Occipital lobe (tissue), 2 donors: ENCODE data around the gene DMD. TPM values are rescaled to one million over a fixed set of nuclear protein-coding genes. Genes with fewer than 3 reads are reported as not detected.
"Not testable (repeated sequence)": the region's sequence is repeated elsewhere in the genome, so short reads cannot be mapped to it uniquely, and the experiment has no call there.

Source experiments
- DNase-seq: peaks from one replicate; lab custom pipeline; 2025; lab: John Stamatoyannopoulos, UW
- total RNA-seq: library from RNA; depleted of rRNA; stranded (reverse); fragments of >200 nt; gene quantifications from one replicate; pipeline ENCODE4 v1.2.3, GENCODE V29; 2014

Gene DMD
- total RNA-seq, 1 donor from 2014 or later, result 78.5 TPM

DNA sequence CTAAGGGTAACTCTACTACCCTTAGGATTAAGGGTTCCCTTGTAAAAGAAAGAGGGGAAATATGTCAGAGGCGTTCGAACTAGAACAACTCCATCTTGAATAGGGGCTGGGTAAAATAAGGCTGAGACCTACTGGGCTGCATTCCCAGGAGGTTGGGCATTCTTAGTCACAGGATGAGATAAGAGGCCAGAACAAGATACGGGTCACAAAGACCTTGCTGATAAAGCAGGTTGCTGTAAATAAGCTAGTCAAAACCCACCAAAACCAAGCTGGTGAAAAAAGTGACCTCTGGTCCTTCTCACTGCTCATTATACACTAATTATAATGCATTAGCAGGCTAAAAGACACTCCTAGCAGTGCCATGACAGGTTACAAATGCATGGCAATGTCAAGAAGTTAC lies 922.0 kb downstream of the DMD start:
- no peak for DNase-seq

DNA sequence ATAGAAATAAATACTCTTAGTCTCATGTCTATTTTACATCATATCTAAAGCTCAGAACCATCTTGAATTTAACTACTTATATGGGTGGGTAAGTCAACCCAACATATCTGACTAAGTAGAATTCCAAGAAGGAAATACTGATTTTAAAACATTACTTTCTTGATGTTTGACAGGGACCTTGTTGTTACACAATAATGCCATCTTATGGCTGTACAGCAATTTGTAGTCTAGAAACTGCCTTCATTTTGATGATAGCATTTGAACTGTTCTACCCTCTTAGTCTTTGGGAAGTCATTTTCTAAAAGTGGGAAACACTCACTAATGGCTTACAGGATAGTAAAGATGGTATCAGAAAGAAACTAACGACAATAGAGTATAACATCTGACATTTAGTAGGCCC lies 929.5 kb downstream of the DMD start:
- DNase-seq, result no peak

DNA sequence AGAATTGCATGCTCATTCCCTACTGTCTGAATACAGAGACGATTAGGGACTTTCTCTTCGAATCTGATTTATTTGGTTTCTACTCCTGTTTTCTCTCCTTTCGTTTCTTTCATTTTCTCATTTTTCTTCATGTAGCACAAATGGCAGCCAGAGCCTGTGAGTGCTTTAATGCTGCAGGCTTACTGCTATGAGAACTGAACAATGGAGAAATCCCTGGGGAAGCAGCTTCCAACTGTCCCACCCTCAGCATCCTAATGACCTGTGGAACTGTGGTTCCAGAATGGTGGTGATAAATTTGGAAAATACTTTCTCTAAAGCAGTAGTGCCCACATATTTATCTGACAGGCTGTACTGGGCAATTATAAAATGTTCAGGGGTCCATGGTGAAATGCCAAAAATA lies 930.4 kb downstream of the DMD start:
- DNase-seq, result no peak

GRCh38 chrX:32280489-32280888 lies 930.9 kb downstream of the DMD start:
- DNase-seq, result no peak

DNA sequence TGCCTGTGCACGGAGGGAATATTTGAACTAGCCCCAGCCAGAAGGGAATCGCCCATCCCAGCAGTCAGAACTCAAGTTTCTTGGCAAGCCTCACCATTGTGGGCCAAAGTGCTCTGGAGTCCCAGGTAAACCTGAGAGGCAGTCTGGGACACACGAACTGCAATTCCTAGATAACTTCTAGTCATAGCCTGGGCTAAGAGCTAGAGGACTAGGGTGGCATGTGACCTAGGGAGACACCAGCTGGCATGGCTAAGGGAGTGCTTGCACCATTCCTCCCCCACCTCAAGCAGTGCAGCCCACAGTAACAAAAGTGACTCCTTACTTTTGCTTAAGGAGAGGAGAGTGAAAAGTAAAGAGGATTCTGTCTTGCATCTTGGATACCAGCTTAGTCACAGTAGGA lies 935.2 kb downstream of the DMD start:
- DNase-seq, result no peak

GRCh38 chrX:32269866-32270265 lies 941.5 kb downstream of the DMD start:
- no peak for DNase-seq

DNA sequence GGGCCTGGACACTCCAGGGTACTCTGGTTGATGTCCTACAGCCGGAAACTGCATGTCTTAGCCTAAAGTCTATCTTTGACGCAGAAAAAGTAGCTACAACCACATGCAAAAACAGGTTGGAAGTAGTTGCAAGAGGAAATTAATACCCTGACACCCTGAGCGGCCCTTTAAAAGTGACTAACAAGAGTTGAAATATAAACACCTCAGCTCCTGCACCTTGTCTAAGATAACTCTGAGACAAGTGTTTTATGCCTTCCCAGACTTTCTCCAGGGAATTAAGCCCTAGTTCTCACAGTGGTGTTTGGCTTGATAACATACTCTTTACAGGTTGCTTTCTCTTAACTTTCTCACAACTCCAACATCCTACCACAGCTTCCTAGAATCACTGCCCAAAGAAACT lies 943.1 kb downstream of the DMD start:
- no peak for DNase-seq

DNA sequence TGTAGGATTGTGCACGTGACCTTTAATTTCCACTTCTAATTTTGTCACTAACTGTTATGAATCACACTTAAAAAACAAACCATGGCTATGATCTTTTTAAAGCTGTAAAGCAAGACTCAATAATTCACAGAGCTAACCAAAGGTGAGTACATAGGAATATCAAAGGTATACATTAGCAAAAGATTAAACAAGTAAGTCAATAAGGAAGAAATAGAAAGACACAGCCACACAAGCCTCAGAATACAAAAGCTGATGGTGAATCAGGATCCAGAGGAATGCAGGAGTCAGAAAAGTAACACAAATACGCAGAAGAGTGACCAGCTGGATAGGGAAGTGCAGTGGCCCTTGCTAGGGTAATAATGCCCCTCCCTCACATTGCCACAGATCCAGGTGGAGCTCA lies 943.6 kb downstream of the DMD start:
- DNase-seq, result no peak

GRCh38 chrX:32246675-32247074 lies 964.7 kb downstream of the DMD start:
- DNase-seq, result not testable (repeated sequence)

DNA sequence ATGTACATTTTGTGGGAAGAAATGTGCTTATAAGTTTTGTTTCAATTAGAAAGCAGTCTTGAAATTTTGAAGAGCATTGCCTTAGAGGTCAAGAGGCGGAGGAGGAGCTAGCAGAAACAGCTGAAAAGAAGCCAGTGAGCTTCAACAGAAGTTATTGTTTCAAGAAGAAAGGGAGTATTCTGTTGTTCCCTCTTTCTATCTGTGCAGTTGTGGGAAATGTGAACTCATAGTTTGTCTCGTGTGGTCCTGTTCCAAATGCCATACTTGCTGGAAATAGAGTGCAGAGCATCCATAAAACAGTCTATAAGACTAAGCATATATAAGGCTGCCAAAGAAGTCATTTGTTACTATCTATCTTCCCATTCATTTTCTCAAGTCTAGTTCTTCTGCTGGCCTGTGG lies 1015.7 kb downstream of the DMD start:
- DNase-seq, result no peak

GRCh38 chrX:32191316-32191715 lies 1020.0 kb downstream of the DMD start:
- no peak for DNase-seq

DNA sequence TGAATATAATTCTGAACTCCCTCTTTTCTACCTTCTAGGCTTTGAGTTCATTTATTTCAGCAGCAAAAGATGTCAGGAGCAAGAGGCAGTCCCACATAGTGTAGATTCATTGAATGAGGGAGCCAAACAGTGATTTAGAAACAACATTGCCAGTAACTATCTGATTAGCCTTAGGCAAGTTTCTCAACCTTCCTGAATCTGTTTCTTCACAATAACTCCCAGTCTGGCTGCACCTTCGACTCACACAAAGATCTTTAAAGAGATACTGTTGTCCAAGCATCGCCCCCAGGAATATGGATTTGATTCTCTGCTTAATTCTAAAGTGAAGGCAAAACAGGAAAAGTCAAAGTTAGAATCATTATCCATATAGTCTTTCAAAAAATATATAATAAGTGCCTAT lies 1026.2 kb downstream of the DMD start:
- DNase-seq, result no peak

GRCh38 chrX:32183066-32183465 lies 1028.3 kb downstream of the DMD start:
- no peak for DNase-seq

GRCh38 chrX:32176510-32176909 lies 1034.8 kb downstream of the DMD start:
- DNase-seq, result no peak

- no peak for DNase-seq
Observed at GRCh38 chrX:32170481-32170880, 1040.9 kb downstream of the DMD start.

DNA sequence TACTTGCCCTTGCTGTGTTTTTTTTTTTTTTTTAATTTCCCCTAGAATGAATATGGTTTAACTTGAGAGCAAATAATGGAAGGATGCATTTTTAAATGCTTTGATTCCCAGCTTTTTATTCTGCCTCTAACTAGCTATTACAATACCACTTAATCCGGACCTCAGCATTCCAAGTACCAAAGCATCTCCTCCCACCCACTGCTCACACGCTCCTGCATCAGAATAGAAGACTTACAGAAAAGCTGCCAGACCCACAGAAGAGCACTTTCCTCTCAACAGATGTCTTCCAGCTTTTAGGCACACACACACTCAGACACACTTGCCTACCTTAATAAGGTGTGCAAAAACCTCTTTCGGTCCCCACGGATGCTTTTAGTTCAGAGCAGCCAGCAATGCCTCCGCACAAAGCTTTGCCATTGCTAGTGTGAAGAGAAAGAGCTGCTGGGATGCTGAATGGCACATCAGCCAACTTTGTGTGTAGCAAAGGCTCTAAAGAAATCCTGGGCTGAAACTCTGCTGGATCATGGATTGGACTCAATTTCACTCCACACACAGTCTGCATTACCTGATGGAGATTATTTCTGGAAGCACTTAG lies 1056.2 kb downstream of the DMD start:
- peak; percentile 13 for DNase-seq

DNA sequence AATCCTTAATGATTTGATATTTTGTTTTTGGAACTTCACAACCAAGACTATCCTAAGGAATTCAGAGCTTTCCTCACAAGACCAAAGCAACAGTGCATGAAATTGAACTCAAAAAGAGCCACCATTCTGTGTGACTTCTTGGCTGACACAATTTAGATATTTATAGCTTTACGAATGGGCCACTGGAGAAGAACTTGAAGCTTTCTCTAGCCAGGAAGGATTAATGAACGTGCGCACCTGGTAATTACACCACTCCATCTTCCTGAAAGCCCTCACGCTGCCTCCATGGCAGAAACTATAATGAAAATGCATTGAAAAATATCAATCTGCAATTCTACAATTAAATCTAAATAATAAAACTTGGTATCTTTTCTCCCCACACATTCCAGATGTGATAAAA lies 1057.8 kb downstream of the DMD start:
- DNase-seq, result no peak

- no peak for DNase-seq
Observed at GRCh38 chrX:32150141-32150540, 1061.2 kb downstream of the DMD start.

GRCh38 chrX:32141841-32142240 lies 1069.5 kb downstream of the DMD start:
- no peak for DNase-seq

DNA sequence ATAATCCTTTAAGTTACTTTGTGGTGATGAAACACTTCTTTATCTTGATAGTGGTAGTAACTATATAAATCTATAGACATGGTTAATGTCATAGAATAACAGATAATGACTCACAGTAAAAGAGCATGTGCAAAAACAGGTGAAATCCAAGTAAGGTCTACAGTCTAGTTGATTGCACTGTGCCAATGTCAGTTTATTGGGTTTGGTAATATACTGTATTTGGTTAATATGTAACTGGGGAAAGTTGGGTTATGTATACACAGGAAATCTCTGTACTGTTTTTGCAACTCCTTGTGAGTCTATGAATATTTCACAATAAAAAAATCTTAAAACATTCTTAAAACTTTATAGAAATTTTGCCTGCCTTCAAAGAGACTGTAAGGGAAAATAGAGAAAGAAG lies 1071.9 kb downstream of the DMD start:
- DNase-seq, result no peak

- DNase-seq, result no peak
Observed at GRCh38 chrX:32137525-32137924, 1073.8 kb downstream of the DMD start.

- DNase-seq, result no peak
Observed at GRCh38 chrX:32126997-32127396, 1084.4 kb downstream of the DMD start.

DNA sequence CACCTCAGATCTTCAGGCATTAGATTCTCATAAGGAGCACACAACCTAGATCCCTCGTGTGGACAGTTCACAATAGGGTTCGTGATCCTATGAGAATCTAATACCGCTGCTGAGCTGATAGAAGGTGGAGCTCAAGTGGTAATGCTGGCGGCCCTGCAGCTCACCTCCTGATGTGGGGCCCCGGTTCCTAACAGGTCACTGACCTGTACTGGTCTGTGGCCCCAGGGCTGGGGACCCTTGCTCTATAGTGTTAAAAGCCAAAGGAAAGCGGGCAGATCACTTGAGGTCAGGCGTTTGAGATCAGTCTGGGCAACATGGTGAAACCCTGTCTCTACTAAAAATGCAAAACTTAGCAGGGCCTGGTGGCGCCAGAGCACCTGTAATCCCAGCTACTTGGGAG lies 1092.5 kb downstream of the DMD start:
- no peak for DNase-seq

DNA sequence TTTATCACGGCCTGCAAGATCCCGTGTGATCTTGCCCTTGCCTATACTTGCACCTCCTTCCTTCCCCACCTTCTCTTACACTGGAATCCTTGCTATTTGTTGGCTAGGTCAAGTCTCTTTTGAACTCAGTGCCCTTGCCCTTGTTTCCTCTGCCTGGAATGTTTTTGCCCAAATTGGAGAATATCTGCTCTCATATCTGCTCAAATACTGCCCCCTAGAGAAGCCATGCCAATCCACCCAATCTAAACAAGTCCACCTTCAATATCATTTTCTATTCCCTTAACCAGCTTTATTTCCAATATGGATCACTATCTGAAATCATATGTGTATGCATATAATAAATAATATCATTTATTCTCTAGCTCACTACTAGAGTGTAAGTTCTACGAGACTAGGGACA lies 1095.3 kb downstream of the DMD start:
- DNase-seq, result no peak
